SH-SY5Y (cell line): Measurements from ENCODE around the gene CAPSL.

ENCODE experiments used
- GATA2 ChIP-seq: IDR thresholded peaks from 2 replicates; pipeline ENCODE4 v1.6.1; 2011; ENCODE audit warnings: mild to moderate bottlenecking, low read depth, low read length
- GATA3 ChIP-seq: IDR thresholded peaks from 2 replicates; pipeline ENCODE4 v1.6.1; 2011; ENCODE audit warnings: low read depth, mild to moderate bottlenecking, low read length, moderate library complexity

DNA sequence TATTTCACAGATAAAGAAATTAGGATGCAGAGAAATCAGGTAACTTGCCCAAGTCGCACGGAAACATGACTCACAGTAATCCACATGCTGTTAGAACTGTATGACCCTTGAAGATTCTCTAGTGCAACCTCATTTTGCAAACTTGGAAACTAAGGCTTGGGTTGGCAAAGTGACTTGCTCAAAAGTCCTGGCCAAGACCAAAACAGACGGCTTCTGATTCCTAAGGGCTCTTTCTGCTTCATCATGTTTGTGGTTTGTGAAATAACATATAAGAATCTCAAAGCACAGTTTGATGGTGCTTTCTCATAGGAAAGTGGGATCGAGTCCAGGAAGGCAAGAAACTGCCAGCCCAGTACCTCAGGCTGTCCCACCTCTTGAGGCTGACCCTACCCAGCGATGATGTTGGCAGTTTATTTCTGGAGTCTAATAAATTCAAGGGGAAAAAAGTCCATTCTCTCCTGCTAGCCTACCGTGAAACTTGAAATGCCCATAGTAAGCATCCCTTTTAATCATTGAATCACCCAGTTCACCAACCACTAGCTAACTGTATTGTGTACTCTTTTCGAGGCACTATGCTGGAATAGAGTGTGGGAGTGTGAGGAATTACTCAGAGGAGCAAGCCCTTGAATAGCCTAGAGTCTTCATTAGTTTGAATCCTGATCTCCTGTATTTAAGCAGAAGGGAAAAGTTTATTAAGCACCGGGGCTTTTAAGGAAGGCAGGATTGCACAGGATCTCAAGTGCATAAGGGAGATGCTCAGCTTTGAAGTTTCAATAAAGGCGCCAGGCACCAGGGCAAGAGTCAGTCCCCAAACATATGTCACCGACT, 14.1 kb downstream of the CAPSL start:
- TF ChIP-seq GATA2 (no peak), GATA3 (no peak)
